T follicular helper cell (primary cell): ENCODE measurements around the gene SPRYD3.
"Not testable (repeated sequence)": the region's sequence is repeated elsewhere in the genome, so short reads cannot be mapped to it uniquely, and the experiment has no call there.

Experiments used
- DNase-seq: peaks from one replicate; pipeline ENCODE4 v3.0.0-alpha.2; 2020; ENCODE audit warnings: low read depth

Gene SPRYD3

DNA sequence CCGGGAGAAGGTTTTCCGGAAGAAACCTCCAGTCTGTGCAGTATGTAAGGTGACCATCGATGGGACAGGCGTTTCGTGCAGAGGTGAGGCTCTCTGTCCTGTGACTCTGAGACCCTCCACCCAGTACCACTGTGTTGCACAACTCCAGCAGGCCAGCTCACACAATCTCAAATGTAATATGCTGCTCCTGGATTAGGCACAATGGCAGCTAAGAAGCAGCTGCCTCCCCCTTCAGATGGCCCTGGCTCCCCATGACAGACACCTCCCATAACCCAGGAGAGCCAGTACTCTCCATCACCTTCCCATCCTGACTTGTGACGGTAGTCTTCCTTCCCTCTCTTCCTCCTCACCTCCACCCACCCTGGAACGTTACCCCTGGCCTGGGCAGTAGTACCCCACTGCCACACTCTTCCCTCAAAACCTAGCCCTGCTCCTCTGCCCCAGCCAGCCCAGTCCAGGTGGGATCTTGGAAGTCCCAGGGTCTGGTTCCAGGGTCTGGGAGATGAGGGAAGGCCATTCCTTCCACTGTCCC lies 27.2 kb downstream of the SPRYD3 start:
- DNase-seq: no peak

- no peak for DNase-seq
Observed at GRCh38 chr12:53051058-53051880, 27.9 kb downstream of the SPRYD3 start.

- DNase-seq: no peak
Observed at GRCh38 chr12:53050426-53051057, 28.6 kb downstream of the SPRYD3 start.

DNA sequence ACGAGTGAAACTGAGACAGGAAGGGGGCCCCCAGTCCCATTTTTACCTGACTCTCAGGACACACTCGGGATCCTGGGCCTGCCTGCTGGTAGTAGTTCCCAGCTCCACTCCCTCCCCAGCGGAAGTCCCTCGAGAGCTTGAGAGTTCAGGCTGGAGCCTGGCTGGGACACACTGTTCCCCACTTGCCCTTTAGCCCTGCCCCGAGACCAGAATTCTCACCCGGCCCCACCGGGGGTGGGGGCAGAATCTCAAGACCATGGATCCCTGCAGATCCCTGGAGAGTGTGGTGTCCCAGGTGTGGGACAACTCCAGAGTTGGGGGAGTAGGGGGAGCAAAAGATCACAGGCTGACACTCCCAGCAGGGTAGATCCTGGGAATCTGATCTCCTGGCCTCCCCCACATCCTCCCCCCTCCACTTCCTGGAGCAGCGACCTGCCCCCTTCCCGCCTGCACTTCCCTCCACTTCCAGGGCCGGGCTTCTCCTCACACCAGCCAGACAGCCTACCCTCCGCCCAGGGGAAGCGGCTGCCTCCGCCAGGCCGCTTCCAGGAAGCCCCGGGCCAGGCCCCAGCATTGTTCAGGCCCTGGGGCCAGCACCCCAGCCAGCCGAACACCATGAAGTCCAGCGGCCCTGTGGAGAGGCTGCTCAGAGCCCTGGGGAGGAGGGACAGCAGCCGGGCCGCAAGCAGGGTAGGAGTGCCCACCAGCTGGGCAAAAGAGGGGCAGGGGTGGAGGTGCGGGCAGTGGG lies 29.4 kb downstream of the SPRYD3 start, which contains the start of gene TNS2:
TSS of gene TNS2 (plus strand) at position 495 of the 748 bp plus-strand sequence. CDS start at position 616, 121 bp downstream.
- no peak for DNase-seq

DNA sequence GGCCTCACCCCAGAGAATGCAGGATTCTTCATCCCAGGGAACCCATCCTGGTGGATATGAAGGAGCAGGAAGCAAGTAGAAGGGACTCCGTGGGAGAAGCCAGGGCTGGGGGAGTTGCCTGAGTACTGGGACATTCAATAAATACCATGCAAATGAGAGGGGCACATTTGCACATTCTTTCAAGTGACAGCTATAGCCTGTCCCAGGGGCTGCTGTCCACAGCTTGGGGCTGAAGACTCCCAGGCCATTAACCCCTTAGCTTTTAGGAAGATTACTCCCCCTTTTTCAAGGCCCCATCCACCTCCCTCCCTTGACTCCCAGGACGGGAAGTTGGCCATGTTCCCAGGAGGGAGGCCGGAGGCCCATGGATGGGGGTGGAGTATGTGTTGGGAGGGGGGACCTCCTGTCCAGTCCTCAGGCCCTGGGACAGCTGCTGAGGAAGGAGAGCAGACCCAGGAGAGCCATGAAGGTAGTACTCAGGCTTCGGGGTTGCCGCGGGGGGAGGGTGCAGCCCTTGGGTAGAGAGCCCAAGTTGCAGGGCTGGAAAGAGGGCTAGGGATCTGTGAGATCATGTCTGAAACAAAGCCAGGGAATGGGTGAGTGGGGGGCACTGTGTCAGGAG lies 30.3 kb downstream of the SPRYD3 start:
- DNase-seq: no peak

GRCh38 chr12:53048033-53048779 lies 31.0 kb downstream of the SPRYD3 start:
- DNase-seq: no peak

- DNase-seq: peak; percentile 58
Observed at GRCh38 chr12:53047221-53048032, 31.8 kb downstream of the SPRYD3 start.

GRCh38 chr12:53046655-53047220 lies 32.5 kb downstream of the SPRYD3 start:
- DNase-seq: peak; percentile 16

GRCh38 chr12:53045696-53046045 lies 33.5 kb downstream of the SPRYD3 start:
- DNase-seq: no peak

DNA sequence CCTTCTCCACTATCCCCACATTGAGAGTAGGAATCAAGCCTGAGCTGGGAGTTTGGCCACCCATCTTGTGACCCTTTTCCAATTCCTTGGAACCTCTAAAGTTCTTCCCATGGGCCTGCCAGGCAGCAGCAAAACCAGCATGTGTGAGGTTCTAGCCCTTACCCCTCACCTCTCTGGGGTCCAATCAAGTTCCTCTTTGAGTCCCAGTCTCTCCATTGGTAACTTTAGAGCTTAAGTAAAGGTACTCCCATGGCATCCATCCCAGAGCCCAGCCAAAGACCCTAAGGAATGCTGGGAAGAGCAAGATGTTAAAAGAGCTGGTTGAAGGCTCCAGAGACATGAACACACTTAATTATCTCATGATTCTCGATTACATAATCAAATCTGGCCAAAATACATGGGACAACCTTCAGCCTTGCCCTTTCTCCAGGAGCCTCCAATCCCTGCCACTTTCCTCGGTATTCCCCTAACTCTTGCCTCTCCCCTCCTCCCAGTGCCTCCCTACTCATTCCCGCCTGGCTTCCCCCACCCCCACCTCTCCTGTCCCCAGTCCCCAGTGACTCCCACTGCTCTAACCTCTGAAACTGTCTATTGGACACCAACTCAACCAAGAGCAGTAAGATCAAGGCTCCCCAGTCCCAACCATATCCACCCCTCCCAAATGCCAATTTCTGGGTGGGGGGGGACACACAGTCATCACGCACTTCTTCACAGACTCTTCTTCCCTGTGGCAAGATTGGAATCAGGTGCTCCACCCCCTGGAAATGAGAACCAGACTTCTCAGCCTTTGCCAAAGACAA lies 34.1 kb downstream of the SPRYD3 start:
- DNase-seq: no peak

GRCh38 chr12:53044052-53044581 lies 35.1 kb downstream of the SPRYD3 start:
- DNase-seq: no peak

DNA sequence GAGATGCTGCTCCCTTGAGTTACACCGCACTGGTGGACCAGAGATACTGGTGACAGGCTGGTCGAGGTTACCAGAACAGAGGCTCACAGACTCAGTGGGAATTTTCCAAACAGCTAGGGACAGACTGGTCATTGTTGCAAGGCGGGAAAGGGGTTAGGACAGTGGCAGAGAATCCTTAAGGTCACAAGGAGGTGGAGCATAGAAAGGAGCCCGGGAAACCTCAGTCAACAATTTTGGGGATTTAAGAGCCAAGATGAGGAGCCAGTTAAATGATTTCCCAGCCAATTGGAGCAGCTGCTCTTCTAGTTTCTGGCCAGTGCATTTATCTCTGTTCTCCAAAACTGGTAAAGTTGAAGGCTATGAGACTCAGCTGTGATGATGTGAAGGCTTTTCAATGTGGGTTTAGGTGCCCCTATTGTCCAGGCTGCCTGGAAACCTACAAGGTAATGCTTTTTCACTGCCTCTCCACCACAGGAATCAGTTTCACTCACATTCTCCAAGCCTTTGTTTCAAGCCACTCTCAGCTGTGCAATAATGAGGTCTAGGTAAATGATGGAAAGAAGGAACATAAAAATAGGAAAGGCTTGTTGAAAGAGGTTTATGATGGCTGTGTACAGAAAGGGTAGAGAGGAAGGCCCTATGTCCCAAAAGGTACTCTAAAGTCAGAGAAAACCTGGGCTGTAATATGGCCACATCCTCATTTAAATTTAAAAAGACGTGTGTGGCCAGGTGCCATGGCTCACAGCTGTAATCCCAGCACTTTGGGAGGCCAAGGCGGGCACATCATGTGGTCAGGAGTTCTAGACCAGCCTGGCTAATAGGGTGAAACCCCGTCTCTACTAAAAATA lies 36.4 kb downstream of the SPRYD3 start:
- DNase-seq: no peak

DNA sequence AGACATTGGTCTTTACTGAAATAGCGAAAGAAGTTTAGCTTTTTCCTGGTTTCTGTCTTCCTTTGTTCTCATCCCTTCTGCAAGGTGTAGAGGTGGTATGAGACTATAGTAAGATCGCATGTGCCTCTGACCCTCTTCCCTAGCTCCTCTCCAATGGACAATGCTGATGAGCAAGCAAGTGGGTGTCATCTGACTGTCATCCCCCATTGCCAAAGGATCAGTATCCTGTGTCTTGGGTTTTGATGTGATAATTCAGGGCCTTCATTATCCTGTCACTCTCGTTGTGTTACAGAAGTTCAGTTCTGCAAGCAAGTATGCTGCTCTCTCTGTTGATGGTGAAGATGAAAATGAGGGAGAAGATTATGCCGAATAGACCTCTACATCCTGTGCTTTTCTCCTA lies 39.3 kb downstream of the SPRYD3 start:
- DNase-seq: no peak

GRCh38 chr12:53036802-53037201 lies 42.4 kb downstream of the SPRYD3 start:
- DNase-seq: no peak

- no peak for DNase-seq
Observed at GRCh38 chr12:53034459-53034858, 44.7 kb downstream of the SPRYD3 start.

DNA sequence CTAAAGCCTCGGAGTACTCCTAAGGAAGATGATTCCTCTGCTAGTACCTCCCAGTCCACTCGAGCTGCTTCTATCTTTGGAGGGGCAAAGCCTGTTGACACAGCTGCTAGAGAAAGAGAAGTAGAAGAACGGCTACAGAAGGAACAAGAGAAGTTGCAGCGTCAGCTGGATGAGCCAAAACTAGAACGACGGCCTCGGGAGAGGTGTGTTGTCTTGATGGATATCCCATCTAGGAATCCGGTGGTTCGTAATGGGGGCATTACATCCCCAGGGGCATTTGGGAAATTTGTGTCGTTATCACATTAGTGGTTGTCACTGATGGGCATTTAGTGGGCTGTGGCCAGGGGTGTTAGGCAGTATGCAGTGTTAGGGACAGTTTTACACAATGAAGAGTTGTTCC lies 45.4 kb downstream of the SPRYD3 start:
- DNase-seq: not testable (repeated sequence)

GRCh38 chr12:53031616-53032015 lies 47.6 kb downstream of the SPRYD3 start:
- no peak for DNase-seq

GRCh38 chr12:53027014-53027413 lies 52.2 kb downstream of the SPRYD3 start:
- not testable (repeated sequence) for DNase-seq
